Activated CD8-positive, alpha-beta memory T cell treated with anti-CD3 and anti-CD28 coated beads for 24 hours (primary cell): Measurements from ENCODE around the gene SH2D3C.

Experiments used
- DNase-seq: peaks from one replicate; pipeline ENCODE4 v3.0.0-alpha.2; 2020

The SH2D3C gene

DNA sequence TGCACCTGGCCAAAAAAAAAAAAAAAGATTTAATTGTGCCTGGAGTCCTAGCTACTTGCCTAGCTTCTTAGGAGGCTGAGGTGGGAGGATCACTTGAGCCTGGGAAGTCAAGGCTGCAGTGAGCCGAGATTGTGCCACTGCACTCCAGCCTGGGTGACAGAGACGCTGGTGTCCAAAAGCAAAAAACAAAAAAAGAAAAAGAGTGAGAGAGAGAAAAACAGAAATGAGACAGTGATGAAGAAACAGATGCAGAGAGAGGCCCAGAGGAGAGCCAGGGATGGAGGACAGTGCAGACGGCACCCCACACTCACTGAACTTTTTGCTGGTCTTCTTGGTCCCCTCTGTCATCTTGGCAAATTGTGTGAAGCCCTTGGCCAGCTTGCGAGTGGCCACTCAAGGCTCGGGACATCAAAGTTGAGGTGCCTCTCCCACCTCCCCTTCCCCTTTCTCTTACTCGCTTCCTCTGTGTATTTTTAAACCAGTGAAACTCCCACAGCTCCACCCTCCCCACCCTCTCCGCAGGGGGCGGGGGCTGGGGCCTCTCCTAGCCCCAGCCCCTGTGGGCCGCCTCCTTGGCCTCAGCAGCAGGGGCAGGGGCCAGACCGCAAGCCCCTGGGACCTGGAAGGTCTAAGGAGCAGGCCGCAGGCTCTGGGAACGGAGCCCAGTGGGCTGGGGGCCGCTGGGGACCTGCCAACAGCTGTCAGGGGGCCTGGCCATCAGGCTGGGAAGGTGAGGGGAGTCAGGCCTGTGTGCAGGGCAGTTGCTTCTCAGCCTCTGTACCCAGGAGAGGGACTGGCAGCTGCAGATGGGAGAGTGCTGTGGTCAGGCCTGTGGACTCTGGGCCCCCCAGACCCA is at the start of gene SH2D3C:
TSS of gene SH2D3C (minus strand) at position 387 of the 856 bp plus-strand sequence. CDS start at position 348, 39 bp downstream.
- peak; percentile 84 for DNase-seq

GRCh38 chr9:127826253-127826913 is 47.9 kb upstream of the SH2D3C start:
- no peak for DNase-seq

DNA sequence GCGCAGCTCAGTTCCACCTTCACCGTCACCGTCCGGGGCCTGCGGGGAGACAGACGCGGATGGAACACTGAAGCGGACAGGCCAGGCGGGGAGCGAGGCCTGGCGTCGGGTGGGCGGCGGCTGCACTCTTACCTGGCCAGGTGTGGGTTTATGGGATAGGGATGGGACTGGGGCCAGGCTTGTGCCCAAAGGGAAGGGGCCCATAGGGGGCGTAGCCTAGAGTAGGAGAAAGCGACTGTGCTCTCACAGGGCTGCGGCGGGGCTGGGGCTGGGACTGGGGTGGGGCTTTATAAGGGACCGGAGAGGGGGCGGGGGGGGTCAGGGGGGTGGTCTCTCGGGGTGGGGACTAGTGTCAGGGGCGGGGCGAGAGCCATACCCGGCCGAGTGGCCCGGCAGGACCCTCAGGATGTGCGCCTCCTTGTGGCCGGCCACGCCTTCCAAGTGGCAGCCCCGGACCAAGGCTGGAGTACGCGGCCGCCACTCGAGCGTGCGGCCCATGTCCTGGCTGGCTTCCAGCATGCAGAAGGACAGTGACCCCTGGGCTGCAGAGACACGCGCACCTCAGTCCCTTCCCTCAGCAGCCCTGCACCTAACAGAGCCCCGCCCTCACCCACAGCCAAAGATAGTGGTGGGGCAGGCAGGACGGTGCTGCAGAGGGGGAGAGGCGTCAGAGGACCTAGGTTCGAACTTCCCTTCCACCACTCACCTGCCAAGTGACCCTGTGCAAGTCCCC is 47.0 kb upstream of the SH2D3C start:
- no peak for DNase-seq

GRCh38 chr9:127822108-127822507 is 43.6 kb upstream of the SH2D3C start:
- no peak for DNase-seq

GRCh38 chr9:127818574-127818973 is 40.1 kb upstream of the SH2D3C start:
- no peak for DNase-seq

DNA sequence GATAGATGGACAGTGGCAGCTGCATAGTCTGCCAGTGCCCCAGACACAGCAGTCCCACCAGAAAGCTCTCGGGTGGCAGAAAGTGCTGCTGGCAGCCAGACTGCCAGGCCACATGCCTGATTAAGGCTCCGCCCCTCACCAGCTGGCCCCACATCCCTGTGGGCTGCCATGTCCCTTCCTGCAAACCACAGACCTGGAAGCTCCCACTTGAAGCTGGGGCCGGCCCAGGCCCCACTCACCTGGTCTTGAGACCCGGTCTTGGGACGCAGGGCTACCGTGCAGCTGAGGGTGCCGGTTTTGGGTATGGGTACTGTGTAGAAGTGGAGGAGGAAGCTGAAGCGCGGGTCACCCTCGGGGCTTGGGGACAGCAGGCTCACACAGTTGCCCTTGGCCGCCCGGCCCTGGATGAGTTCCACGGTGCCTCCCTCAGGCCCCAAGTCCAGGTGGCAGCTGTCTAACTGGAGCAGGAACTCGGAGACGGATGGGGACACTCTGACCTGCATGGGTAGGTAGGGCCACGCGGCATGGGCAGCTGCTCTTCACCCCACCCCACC is 39.5 kb upstream of the SH2D3C start:
- no peak for DNase-seq

GRCh38 chr9:127816728-127817127 is 38.3 kb upstream of the SH2D3C start:
- DNase-seq = no peak

DNA sequence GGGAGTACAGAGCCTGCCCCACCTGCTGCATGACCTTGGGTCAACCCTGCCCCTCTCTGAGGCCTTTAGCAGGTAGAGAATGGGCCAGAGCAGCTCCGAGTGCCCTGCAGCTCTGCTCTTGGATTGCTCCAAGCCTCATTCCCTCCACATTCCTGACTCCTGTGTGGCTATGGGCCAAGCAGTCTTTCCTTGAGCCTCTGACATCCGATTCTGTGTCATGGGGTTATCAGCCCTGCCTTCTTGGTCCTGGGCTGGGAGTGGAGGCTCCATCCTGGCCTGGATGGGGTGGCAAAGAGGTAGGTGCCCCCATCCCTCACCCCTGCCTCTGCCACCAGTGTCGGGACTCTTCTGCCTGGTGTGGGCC is 37.9 kb upstream of the SH2D3C start:
- DNase-seq = no peak

DNA sequence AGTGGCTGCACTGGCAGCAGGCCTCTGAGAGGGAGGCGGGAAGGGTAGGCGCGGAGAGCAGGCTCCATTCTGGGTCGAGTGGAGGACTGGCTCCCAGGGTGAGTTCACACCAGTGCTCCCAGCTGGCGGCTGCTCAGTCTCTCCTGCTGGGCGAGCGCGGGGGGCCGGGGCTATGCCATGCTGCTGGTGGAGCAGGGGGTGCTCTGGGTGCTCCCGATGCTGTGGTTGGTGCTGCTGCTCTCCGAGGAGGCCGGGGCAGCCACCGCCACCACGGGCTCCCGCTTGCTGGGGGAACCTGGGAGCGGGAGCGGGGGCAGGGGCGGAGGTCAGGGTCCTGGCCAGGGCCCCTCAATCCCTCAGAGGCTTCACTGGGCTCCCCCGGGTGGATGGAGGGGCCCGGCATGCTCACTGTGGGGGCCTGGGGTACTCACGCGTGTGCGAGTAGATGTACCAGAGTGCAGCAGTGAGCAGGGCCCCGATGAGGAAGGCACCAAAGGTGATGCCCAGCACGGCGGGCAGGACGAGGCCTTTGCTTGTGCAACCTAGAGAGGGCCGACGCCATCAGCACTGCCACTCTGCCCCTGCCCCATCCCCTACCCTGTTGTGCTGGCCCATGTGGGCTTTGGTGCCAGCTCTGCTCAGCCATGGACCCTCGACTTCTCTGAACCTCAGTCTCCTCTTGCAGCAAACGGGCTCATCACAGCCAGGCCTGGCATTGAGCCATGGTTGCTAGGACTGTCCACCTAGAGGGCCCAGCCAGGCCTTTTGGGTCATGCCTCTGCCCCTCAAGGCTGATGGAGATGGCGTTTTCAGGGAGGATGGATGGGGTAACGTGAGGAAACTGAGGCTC is 37.3 kb upstream of the SH2D3C start:
- no peak for DNase-seq

DNA sequence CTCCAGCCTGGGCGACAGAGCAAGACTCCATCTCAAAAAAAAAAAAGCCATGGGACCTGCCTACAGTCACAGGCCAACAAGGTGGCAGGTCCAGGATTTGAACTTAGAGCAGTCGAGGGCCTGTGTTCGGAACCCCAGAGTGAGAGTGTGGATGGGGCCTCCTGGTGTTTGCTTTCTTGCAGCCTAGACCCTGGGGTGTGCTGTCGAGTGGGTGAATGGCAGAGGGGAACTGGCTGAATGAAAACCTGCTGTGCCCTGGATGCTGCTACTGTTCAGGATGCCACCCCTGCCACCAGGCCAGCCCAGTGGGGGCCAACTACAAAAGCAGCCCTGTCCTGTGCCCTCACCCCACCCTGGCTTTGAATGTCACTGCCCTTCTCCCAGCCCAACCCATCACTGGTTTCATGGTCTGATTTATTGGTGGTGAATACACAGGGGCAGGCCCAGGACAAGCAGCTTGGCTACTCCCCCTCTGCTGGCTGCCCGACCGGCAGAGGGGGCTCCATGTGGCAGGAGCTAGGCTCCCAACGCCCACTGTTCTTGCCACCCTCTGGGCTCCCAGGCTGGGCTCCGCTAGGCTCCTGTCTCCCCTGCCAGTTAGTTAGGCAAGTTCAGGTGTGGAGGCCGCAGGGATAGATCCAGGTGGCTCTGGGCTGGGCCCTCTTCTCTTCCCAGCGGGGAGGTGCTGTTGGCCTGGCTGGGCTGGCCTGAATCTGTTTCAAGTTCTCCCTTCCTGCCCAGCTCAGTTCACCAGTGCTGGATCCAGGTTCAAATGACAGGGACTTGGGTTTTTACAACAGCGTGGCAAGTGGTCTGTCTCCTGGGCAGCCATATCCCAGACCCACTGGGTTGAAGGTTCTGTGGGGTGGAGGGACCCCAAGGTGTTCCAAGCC is 36.4 kb upstream of the SH2D3C start:
- DNase-seq = no peak

DNA sequence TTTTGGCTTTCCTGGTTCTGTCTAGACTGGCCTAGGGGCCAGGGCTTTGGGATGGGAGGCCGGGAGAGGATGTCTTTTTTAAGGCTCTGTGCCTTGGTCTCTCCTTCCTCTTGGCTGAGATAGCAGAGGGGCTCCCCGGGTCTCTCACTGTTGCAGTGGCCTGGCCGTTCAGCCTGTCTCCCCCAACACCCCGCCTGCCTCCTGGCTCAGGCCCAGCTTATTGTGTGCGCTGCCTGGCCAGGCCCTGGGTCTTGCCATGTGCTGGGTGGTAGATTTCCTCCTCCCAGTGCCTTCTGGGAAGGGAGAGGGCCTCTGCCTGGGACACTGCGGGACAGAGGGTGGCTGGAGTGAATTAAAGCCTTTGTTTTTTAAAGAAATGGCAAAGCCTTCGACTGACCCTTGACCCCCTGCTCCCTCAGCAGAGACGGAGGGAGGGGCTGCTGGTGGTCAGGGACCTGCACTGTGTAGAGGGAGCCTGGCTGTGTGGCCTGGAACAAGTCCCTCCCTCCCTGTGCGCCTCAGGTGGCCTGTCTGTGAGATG is 35.3 kb upstream of the SH2D3C start:
- no peak for DNase-seq

DNA sequence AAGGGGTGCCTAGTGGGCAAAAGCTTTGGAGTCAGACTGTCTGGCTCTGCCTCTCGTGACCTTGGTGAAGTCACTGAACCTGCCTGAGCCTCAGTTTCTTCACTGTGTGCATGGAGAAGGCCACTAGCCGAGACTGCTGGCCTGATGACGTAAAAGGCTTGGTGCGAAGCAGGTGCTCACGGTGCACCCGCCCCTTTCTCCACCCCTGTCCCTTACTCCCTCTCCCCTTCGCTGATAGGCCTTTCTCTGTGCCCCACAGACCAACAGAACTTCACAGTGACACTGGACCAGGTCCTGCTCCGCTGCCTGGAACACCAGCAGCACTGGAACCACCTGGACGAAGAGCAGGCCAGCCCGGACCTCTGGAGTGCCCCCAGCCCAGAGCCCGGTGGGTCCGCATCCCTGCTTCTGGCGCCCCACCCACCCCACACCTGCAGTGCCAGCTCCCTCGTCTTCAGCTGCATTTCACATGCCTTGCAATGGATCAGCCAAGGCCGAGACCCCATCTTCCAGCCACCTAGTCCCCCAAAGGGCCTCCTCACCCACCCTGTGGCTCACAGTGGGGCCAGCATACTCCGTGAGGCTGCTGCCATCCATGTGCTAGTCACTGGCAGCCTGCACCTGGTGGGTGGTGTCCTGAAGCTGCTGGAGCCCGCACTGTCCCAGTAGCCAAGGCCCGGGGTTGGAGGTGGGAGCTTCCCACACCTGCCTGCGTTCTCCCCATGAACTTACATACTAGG is 34.6 kb upstream of the SH2D3C start:
- DNase-seq = no peak

DNA sequence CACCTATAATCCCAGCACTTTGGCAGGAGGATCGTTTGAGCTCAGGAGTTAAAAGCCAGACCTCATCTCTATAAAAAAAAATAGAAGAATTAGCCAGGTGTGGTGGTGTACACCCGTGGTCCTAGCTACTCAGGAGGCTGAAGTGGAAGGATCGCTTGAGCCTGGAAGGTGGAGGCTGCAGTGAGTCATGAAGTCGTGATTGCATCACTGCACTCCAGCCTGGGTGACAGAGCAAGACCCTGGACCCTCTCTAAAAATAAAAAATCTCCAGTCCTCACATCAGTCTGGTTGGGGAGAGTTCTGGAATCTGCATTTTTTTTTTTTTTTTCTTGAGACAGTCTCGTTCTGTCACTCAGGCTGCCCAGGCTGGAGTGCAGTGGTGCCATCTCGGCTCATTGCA is 33.5 kb upstream of the SH2D3C start:
- DNase-seq = no peak

DNA sequence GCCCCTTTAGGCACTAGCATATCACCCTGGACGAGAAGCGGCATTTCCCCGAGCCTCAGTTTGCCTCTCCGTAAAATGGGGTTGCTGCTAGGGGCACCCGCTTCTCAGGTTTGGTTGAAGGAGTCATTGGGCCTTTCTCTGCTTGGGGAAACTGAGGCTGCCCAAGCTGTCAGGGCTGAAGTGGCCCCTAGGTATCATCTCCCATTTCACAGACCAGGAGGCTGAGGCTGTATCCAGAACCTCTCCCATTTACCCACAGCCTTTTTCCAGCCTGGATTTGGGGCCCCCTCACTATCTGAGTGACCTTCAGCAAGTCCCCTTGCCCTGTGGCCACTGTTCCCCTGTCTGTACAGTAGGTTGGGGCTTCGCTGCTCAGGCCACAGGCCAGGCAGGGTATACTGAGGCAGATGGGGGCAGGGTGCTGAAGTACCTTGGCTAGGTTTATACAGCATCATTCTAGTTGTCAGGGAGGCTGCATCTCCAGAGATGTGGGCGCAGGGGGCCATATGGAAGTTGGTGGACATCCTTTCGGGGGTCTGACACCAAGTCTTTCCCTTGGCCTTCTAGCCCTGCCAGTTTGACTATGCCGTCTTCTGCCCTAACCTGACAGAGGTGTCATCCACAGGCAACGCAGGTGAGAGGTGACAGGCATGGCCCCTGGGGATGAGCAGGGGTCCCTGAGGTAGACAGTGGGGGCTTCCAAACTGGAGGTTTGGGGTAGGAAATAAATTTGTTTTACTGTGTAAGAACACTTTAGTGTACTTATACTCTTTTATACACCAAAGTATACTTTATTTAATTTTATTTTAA is 32.1 kb upstream of the SH2D3C start:
- no peak for DNase-seq

- peak; percentile 56 for DNase-seq
These were observed 31.3 kb upstream of the SH2D3C start for GRCh38 chr9:127809540-127810377.

- no peak for DNase-seq
These were observed 30.6 kb upstream of the SH2D3C start for GRCh38 chr9:127809002-127809539.

GRCh38 chr9:127808347-127809001 is 30.0 kb upstream of the SH2D3C start:
- DNase-seq = no peak

GRCh38 chr9:127806871-127807270 is 28.4 kb upstream of the SH2D3C start:
- no peak for DNase-seq
